LHCN-M2 (cell line): ENCODE measurements around the gene ST3GAL3. TPM values are rescaled to one million over a fixed set of nuclear protein-coding genes. Genes with fewer than 3 reads are reported as not detected.
"Not testable (repeated sequence)": the region's sequence is repeated elsewhere in the genome, so short reads cannot be mapped to it uniquely, and the experiment has no call there.

Source experiments
- DNase-seq: peaks from one replicate; pipeline ENCODE4 v3.0.0-alpha.2; 2012; ENCODE audit warnings: low read depth
- total RNA-seq: library from RNA; depleted of rRNA; stranded (reverse); fragments of >200 nt; gene quantifications from 2 replicates; pipeline ENCODE4 v1.2.3, GENCODE V29; 2014

ST3GAL3 gene
- total RNA-seq, 1 experiment from 2014 or later = 25.8 TPM

DNA sequence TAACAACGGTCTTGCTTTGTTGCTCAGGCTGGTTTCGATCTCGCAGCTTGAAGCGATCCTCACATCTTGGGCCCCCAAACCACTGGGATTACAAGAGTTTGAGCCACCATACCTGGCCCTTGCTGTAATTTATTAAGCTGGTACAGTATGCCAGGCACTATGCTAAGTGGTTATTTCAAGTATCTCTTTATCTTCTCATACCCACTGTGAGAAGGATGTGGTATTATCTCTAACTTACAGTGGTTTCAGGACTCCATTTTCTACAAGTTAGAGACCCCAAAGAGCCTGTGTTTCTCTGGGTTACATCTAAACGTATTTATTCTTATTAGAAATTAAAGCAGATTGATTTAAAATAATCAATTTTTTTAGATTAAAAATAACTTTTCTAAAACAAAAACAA lies 8.1 kb upstream of the ST3GAL3 start:
- DNase-seq = no peak

DNA sequence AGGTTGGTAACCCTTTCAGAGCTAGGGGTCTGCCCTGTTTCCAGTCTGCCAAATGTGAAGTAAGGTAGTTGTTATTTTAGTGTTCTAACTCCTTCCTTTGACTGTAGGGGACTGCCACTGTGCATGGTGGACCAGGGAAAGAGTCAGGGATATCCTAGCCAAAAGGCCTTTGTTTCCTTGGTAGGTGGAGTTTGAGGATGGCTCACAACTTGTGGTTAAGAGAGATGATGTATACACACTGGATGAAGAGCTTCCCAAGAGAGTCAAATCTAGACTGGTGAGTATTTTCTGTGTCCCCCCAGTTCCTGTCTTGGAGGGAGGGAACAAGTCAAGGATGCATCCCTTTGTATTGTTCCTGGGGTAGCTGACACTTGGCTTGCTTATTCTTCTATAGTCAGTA lies 3.5 kb upstream of the ST3GAL3 start:
- no peak for DNase-seq

DNA sequence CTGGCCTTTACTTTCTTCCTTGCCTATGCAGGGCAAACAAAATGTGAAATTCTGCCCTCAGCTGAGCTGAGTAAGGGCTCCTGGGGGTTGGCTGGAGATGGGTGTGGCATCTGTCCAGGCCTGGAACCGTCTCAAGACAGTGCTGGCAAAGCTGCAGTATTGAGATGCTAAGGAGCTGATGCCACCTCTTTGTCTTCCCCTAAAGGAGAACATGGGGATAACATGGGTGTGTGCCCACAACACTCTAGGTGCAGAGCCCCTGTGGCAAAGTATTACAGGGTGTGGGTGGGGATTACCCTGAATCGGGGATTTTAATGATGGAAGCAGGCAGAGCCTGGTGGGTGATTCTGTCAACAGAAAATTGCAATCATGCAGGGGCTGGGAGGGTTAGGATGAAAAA lies 2.5 kb upstream of the ST3GAL3 start:
- DNase-seq = peak; percentile 54

DNA sequence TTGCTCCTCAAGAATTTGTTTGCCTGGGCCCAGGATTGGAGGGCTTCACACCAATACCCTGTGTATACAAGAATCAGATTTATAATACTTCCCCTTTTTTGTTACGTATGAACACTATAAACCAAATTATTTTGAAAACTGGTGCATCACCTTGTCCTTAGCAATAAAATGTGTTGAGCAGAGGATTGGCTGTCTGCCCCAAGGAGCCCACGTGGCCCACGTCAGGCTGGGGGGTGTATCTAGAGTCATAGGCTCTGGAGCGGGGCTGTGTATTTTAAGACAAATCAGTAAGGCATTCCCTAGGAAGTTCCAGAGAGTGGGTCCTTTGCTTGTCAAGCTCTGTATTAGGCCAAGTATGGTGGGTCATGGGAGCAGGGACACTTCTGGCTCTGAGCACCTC lies 2.0 kb upstream of the ST3GAL3 start:
- DNase-seq = no peak

DNA sequence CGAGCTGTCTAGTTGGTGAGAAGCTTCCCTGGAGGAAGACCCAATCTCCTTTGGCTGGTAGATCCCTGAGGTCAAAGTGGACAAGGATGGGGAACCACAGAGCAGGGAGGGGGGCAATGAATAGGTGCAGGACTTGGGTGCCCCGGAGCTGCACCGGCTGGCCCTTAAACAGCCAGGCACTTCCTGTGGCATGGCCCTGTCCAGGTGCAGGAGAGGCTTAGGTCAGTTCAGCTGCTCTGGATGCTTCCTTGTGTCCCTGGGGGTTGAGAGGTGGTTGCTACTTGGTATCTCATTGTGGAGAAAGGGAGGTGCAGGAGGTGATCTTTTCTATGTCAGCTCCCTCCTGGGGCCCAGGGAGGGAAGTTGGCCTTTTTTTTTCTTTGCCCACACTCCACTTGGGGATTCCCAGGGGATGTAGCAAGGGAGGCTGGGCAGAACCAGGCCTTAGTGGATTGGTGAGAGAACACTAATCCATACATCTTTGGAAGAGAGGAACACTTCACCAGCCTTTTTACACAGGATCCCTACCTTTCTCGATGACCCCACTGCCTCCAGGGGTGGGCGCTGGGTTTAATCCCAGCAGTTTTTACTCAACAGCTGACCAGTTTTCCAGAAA lies 1.2 kb upstream of the ST3GAL3 start:
- peak; percentile 38 for DNase-seq

DNA sequence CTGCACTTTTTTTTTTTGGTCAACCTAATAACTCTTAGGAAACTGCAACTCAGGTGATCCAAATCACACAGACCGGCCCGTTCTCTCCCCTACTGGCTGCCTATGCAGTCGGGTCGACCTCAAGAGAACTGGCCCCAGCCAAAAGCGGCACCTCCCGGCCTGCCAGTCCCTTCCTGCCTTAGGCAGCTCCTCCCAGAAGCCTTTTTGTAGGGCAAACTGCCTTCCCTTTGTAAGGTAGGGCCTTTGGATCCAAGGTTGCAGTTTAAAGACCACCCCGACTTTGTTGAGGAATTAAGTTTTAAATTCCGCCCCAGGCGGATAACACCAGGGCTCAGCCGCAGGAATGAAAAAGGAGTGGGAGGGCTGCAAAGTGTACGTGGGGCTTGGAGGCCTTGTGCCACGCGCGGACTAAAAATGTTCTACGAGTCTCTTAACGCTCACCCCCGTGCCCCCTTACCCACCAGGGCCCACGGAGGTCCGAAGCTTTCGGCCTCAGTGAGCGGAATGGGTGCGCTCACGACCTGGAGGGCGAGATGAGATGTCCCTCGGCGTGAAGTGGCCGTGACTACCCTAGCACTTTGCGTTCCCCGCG lies 642 bp upstream of the ST3GAL3 start:
- DNase-seq = peak; percentile 34

DNA sequence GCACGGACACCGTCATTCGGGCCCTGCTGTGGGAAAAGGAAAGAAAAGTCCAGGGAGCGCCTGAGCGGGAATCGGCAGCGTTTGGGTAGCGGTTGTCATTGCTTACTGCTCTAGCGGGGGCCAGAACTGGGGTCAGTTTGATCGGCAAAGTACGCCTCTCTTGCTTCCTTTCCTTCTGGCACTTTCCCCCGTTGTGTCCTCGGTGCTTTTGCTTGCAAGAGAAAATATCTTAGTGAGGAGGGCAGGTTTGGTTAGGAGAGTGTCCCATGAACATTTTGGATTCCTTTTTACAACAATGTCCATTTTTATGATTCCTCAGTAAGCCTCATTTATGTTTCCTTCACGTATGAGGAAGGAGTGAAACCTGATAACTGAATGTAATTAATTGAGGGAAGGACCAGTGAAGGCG lies 670 bp downstream of the ST3GAL3 start:
- DNase-seq = no peak

DNA sequence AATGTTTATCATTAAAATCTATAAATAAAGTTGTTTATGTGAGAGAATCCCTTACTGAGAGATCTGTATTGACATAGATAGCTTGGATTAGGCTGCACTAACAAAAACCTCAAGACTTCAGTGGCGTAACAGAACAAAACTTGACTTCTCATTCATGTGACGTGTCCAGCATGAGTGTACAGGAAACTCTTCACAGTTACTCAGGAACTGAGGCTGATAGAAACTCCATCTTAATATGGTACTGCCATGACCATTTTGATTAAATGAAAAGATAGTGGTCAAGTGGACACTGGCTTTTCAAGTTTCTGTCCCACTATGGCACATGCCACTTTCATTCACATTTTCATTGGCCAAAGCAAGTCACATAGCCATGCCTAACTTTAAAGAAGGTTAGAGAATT lies 3.7 kb downstream of the ST3GAL3 start:
- peak; percentile 89 for DNase-seq

DNA sequence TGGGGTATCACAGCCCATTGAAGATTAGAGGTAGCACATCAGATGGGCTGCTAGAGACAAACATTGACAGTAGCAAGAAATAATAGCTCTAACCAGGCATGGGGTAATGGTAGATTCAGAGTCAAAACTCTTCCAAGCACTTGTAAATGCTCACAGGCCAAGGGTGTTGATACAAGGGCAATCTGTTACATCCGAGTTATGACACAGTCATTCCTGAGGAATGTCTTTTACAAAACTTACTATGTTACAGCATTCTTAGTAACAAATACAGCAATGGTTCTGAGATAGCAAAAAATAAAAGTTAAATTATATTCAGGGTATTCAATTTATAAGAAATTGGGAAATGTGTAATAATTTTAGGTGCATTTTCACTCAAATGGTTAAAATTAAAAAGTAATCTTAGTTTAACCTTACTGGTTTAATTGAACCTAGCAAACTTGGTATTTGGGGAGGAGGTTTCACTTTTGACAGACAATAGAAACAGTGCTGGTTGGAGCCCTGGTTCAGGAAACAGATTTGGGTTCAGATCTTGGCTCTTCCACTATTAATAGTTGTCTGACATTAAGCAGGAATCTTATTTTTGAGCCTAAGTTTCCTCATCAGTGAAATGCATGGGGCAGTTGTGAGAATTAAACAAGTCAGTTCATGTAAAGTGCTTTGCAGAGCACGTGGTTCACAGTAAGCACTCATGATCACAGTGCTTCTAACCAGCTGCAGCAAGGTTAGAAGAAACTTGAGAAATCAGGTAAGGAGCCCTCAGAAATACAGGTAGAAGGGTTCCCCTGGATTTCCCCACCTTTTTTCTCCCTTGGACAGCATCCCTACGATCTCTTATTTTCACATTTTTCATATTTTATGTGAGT lies 4.4 kb downstream of the ST3GAL3 start:
- DNase-seq = peak; percentile 75

DNA sequence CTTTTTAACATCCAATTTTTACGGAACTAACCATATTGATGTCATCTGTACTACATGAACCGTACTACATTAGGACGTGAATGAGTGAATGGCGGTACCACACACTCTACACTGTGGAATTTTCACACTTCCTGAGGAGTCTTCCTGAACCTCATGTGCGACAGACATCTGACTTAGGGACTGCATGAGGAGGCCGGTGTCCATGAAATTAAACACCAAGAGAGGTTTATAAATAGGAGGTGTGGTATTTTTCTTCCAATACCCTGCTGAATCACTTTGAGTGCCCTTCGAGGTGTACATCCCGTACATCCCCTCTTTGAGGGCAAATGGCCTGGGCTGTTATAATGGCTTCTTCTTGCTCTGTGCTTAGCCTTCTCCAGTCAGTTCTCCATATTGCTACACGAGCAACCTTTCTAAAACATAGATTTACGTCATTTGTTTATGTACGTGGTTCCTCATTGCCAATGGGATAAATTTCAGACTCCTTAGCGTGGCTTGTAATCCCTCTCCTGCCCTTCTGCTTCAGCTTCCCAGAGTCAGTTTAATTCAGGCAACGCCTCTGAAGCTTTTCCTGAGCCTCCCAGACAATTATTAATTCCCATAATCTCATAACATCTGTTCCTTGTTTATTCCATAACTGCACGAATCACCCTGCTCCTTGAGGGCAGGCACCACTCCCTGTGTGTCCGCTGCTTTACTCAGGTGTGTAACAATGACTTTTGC lies 9.4 kb downstream of the ST3GAL3 start:
- DNase-seq = no peak

DNA sequence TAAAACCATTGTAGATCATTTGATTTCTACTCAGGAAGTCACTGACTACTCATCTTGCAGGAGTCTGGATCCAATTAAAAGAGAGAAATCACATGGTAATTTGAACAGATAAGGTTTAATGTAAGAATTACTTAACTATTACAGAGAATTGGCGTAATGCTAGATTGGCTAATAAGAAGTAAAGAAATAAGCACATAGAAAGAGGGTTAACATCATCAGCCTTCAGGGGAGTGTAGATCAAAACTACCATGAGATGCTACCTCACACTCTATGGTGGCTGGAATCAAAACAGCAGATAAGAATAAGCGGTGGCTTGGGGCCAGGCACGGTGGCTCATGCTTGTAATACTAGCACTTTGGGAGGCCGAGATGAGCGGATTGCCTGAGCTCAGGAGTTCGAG lies 11.7 kb downstream of the ST3GAL3 start:
- DNase-seq = no peak

DNA sequence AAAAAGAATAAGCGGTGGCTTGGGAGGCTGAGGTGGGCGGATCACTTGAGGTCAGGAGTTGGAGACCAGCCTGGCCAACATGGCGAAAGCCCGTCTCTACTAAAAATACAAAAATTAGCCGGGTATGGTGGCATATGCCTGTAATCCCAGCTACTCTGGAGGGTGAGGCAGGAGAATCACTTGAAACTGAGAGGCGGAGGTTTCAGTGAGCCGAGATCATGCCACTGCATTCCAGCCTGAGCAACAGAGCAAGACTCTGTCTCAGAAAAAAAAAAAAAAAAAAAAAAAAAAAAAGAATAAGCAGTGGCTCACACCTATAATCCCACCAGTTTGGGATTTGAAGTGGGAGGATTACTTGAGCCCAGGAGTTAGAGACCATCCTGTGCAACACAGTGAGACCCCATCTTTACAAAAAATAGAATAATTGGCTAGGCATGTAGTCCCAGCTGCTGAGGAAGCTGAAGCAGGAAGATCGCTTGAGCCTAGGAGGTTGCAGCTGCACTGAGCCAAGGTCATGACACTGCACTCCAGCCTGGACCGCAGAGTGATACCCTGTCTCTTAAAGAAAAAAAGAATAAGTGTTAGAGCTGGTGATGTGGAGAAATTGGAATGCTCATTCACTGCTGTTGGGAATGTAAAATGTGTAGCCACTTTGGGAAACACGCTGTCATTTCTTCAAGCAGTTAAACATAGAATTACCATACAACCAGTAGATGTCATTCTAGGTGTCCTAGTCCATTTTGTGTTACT lies 12.5 kb downstream of the ST3GAL3 start:
- not testable (repeated sequence) for DNase-seq

DNA sequence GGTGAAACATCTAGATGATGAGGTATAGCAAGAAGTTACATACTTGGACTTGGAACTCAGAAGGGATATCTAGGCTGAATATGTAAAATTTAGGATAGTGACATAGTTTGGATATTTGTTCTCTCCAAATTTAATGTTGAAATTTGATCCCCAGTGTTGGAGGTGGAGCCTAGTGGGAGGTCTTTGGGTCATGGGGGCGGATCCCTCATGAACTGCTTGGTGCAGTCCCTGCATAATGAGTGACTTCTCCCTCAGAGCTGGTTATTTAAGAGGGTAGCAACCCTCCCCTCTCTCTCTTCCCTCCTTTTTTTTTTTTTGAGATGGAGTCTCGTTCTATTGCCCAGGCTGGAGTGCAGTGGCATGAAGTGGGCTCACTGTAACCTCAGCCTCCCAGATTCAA lies 15.5 kb downstream of the ST3GAL3 start:
- DNase-seq = no peak

DNA sequence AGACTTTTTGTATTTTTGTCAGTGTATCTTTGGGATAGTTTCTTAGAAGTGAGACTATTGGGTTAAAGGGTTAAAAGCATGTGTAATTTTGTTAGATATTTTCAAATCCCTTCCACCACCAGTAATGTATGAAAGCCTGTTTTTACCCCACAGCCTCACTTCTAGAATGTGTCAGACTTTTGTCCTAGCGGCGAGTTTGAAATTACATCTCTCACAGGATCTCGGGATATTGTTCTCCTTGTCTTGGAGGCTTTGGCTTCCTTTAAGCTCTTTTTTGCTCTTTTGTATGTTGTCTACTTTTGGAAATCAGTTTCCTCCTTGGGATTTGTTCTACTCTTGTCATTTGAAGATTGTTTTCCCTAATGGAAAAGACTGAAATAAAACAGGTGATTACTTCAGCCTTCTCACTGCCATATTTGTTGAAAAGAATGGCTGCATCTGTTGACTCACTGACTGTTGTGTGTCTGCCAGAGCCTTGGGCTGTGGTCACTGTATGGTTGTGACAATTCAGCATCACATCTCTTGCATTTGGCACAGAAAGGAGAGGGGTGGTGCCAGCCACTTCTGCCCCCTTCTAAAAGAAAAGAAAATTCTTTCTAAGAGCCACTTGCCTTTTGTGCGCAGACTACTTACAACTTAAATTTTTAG lies 22.6 kb downstream of the ST3GAL3 start:
- peak; percentile 36 for DNase-seq

DNA sequence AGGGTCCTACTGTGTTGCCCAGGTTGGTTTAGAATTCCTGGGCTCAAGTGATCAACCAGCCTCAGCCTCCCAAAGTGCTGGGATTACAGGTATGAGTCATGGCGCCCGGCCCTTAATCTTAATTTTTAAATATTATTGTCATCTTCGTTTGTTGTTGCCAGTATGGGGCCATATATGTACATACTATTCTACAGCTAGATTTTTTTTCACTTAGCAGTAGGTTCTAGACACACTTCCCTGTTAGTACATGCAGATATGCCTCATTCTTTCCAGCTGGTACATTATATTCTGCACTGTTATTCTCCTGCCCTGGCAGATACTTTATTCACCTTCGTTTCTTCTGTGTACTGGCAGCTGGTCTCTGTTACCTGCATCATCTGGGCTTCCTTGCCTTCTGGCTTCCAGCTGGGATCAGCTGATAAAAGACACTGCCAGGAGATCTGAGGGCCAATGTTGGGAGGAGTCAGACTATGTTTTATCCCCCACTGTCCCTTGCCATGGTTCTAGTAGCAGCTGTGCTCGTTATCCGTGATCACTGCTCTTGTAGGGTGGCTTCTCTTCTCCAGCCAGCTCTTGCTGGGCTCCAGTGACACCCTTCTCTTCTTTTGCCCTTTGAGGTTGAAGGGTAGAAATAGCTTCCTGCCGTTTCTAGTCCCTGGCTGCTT lies 24.7 kb downstream of the ST3GAL3 start:
- no peak for DNase-seq

DNA sequence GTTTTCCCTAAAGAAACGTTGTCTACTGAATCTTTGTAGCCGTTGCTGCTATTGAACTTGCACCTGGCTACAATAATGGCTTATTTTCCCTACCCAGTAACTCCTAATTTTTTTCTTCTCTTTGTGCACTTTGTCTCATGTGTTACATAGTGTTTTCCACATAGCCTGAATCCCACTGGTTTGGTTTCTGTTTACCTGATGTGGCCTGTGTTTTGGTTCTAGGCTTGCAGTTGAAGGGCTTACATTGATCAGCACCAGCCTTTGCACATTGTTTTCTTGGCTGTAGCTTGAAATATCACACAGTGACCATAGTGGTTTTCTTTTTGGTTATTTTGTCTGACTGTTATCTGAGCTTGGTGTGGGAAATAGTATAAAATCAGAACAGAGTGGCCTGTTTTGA lies 29.5 kb downstream of the ST3GAL3 start:
- no peak for DNase-seq

DNA sequence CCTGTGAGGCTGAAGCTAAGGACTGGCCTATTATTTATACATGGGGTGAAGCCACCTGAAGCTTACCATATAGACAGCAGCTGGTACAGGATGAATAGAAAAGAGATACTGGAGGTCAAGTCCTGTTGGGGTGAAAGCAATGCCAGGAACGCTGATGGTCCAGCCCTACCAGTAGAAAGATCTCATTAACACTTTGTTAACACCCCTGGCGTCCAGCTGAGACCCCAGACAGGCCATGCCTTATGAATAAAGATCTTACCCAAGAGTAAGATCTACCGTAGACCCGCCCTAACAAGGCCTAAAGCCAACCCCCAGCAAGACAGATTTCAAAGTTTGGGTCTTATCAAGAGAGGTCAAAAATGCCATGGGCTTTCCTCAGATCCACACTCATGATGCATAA lies 34.7 kb downstream of the ST3GAL3 start:
- no peak for DNase-seq

DNA sequence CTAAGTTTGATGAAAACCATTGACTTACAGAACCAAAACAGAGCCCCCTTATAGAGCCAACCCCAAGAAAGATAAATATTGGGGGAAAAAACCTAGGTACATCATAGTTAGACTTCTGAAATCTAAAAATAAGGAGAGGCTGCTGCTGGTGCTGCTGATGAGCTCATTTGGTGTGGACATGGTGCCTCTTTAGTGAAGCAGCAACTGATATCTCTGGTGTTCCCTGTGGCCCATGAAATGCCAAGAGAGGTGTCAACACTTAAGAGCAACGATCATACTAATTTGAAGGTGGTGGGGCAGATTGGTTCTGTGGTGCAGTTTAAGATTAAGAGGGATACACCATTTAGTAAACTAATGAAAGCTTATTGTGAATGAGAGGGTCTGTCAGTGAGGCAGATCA lies 35.9 kb downstream of the ST3GAL3 start:
- DNase-seq = no peak

DNA sequence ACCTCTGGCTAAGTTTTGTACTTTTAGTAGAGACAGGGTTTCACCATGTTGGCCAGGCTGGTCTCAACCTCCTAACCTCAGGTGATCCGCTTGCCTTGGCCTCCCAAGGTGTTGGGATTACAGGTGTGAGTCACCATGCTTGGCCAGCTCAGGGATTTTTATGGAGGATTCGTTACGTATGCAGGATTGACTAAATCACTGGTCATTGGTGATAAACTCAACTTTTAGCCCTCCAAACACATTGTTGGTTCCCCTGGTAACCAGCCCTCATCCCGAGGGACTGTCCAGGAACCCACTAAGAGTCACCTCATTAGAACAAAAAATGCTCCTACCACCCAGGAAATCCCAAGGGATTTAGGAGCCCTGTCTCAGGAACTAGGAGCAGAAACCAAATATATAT lies 40.4 kb downstream of the ST3GAL3 start:
- DNase-seq = no peak

DNA sequence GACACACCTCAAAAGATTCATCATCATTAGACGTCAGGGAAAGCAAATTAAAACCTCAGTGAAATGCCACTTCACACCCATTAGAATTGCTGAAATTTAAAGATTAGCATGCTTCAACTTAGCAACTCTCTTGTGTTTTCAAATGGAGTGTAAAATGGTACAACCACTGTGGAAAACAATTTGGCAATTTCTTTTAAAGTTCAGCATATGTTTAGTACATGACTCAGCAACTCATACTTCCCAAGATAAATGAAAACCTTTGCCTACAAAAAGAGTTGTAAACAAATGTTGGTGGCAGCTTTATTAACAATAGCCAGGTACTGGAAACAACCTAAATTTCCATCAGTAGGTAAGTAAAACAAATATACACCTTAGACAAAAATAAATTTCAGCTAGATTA lies 42.7 kb downstream of the ST3GAL3 start:
- DNase-seq = peak; percentile 29
